SU-DHL-6 (cell line): ENCODE data around the gene COA8.

Experiments used
- H2AFZ ChIP-seq: fragments of 200-600 bp; sonication (generic); 2 replicates; pipeline ENCODE4 v1.6.1; 2014; ENCODE audit warnings: low read depth, mild to moderate bottlenecking, moderate library complexity, mixed read lengths, antibody characterized with exemption, low read length; ENCODE audit not compliant: severe bottlenecking
- H3F3A ChIP-seq: fragments of 200-600 bp; shearing (Covaris generic); 2 replicates; pipeline ENCODE4 v1.6.0; 2016; ENCODE audit warnings: antibody characterized with exemption, mild to moderate bottlenecking; ENCODE audit not compliant: insufficient read depth
- H3K27ac ChIP-seq: fragments of 200-600 bp; sonication (generic); 2 replicates; pipeline ENCODE4 v1.5.1; 2016; ENCODE audit warnings: low read depth, mild to moderate bottlenecking, low read length, moderate library complexity, mixed read lengths
- H3K27me3 ChIP-seq: fragments of 200-600 bp; sonication (generic), shearing (Covaris generic); 2 replicates; pipeline ENCODE4 v1.6.0; 2014; ENCODE audit warnings: mild to moderate bottlenecking, low read length
- H3K36me3 ChIP-seq: fragments of 200-600 bp; sonication (generic); 2 replicates; pipeline ENCODE4 v1.6.1; 2014; ENCODE audit warnings: mild to moderate bottlenecking, low read length, mixed read lengths
- H3K4me2 ChIP-seq: fragments of 300-600, 200-600 bp; shearing (Covaris generic), sonication (generic); 2 replicates; pipeline ENCODE4 v1.6.0; 2014; ENCODE audit warnings: low read length, low read depth, mild to moderate bottlenecking; ENCODE audit not compliant: poor library complexity, severe bottlenecking
- H3K4me3 ChIP-seq: fragments of 200-600 bp; sonication (generic); 2 replicates; pipeline ENCODE4 v1.5.1; 2014; ENCODE audit warnings: antibody characterized with exemption, low read length, mild to moderate bottlenecking, mixed read lengths; ENCODE audit not compliant: insufficient read depth, poor library complexity, severe bottlenecking
- H3K79me2 ChIP-seq: fragments of 200-600 bp; sonication (generic); 2 replicates; pipeline ENCODE4 v1.6.1; 2014; ENCODE audit warnings: mild to moderate bottlenecking, low read length, moderate library complexity; ENCODE audit not compliant: insufficient read depth
- H3K9ac ChIP-seq: fragments of 200-600 bp; sonication (generic); 2 replicates; pipeline ENCODE4 v1.7.0; 2014; ENCODE audit warnings: mild to moderate bottlenecking, low read length
- H3K9me2 ChIP-seq: fragments of 200-600 bp; sonication (generic); replicated peaks from 2 replicates; pipeline ENCODE4 v1.6.1; 2014; ENCODE audit warnings: low read length; ENCODE audit not compliant: insufficient read depth
- H3K9me3 ChIP-seq: fragments of 200-600 bp; sonication (generic); 2 replicates; pipeline ENCODE4 v1.6.1; 2014; ENCODE audit warnings: low read length, mixed read lengths; ENCODE audit not compliant: insufficient read depth
- H4K20me1 ChIP-seq: fragments of 200-600 bp; sonication (generic); 2 replicates; pipeline ENCODE4 v1.6.1; 2014; ENCODE audit warnings: low read depth, mild to moderate bottlenecking, antibody characterized with exemption, low read length, moderate library complexity, mixed read lengths
- EZH2phosphoT487 ChIP-seq: fragments of 200-600 bp; sonication (generic), shearing (Covaris generic); conservative IDR thresholded peaks from 2 replicates; pipeline ENCODE4 v1.6.1; 2018; ENCODE audit warnings: mild to moderate bottlenecking, antibody characterized with exemption, low read length, moderate library complexity, mixed read lengths
- TF ChIP-seq, protein P1 (sequence below): fragments of 200-600 bp; sonication (generic); IDR thresholded peaks from one replicate; pipeline ENCODE4 v1.5.1; 2017; ENCODE audit warnings: antibody characterized with exemption, mild to moderate bottlenecking, low read length, moderate library complexity; ENCODE audit not compliant: insufficient read depth, poor library complexity, severe bottlenecking

The COA8 gene

GRCh38 chr14:103534576-103535061, 28.1 kb upstream of the COA8 start:
- Histone ChIP-seq H3K36me3 (no peaks in the 10 kb centered on the region), H3K27me3 (no peaks in the 10 kb centered on the region), H3K9me3 (no peaks in the 10 kb centered on the region), H3K9ac (no peak overlapping the region), H4K20me1 (no peaks in the 10 kb centered on the region), H3F3A (no peaks in the 10 kb centered on the region), H3K4me2 (no peak overlapping the region), H3K79me2 (peaks cover 16% of the 10 kb centered on the region), H3K4me3 (no peak overlapping the region), H2AFZ (no peak overlapping the region), H3K27ac (no peak overlapping the region), H3K9me2 (no peaks in the 10 kb centered on the region)
- no peak for TF ChIP-seq EZH2phosphoT487
- TF ChIP-seq, protein P1, sequence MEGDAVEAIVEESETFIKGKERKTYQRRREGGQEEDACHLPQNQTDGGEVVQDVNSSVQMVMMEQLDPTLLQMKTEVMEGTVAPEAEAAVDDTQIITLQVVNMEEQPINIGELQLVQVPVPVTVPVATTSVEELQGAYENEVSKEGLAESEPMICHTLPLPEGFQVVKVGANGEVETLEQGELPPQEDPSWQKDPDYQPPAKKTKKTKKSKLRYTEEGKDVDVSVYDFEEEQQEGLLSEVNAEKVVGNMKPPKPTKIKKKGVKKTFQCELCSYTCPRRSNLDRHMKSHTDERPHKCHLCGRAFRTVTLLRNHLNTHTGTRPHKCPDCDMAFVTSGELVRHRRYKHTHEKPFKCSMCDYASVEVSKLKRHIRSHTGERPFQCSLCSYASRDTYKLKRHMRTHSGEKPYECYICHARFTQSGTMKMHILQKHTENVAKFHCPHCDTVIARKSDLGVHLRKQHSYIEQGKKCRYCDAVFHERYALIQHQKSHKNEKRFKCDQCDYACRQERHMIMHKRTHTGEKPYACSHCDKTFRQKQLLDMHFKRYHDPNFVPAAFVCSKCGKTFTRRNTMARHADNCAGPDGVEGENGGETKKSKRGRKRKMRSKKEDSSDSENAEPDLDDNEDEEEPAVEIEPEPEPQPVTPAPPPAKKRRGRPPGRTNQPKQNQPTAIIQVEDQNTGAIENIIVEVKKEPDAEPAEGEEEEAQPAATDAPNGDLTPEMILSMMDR: no peak

DNA sequence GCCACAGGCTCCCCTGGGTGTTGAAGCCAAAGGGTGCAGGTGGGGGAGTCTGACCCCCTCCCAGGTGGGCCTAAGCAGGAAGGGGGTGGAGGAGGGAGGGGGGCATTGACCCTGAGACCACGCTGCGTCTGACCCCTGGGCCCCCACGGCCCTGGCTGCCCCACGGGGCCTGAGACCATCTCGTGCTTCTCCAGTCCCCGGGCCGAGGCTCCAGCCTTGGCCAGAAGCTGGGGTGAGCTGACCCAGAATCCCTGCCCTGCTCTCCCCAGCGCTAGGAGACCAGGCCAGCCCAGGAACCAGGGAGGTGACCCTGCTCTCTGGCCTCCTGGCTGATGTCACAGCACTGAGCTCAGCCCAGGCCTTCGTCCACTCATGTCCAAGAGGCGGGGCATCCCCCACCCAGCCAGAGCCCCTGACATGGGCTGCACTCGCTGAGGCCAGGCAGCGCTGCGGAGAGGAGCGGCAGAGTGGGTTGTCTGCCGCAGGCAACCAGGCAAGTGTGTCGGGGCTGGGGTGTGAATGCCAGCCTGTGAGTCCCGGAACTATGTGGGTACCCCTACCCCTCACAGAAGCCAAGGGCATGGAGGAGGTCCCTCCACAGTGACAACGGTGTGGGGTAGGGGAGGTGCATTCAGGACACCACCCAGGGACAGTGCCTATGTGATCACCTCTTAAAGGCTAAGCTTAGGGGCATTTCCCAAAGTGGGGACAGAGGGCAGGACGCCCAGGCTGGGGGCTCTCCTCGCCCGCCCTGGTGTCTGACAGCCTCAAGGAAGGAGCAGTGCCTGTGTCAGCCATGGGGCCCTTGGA, 27.5 kb upstream of the COA8 start:
- H3K4me3 ChIP-seq: no peak overlapping the region
- H4K20me1 ChIP-seq: no peaks in the 10 kb centered on the region
- no peaks in the 10 kb centered on the region for H3K9me2 ChIP-seq
- no peak overlapping the region for H2AFZ ChIP-seq
- H3K4me2 ChIP-seq: no peak overlapping the region
- no peak overlapping the region for H3K9ac ChIP-seq
- no peak overlapping the region for H3K27ac ChIP-seq
- H3K9me3 ChIP-seq: no peaks in the 10 kb centered on the region
- peaks cover 10% of the 10 kb centered on the region for H3K79me2 ChIP-seq
- H3K27me3 ChIP-seq: no peaks in the 10 kb centered on the region
- no peak for TF ChIP-seq EZH2phosphoT487
- no peaks in the 10 kb centered on the region for H3F3A ChIP-seq
- no peaks in the 10 kb centered on the region for H3K36me3 ChIP-seq

GRCh38 chr14:103535891-103536565, 26.7 kb upstream of the COA8 start:
- H3K36me3 ChIP-seq: no peaks in the 10 kb centered on the region
- H2AFZ ChIP-seq: no peak overlapping the region
- H3F3A ChIP-seq: no peaks in the 10 kb centered on the region
- H4K20me1 ChIP-seq: no peaks in the 10 kb centered on the region
- H3K27ac ChIP-seq: no peak overlapping the region
- no peak overlapping the region for H3K4me2 ChIP-seq
- H3K9ac ChIP-seq: no peak overlapping the region
- H3K79me2 ChIP-seq: peaks cover 2% of the 10 kb centered on the region; the same call in 1 of the 2 replicates
- H3K9me2 ChIP-seq: no peaks in the 10 kb centered on the region
- H3K4me3 ChIP-seq: no peak overlapping the region
- no peaks in the 10 kb centered on the region for H3K27me3 ChIP-seq
- H3K9me3 ChIP-seq: no peaks in the 10 kb centered on the region
- TF ChIP-seq, protein P1: no peak
- no peak for TF ChIP-seq EZH2phosphoT487
